Measurements from ENCODE around the gene KDM4D.
A peak's percentile ranks its signal among the peaks of the same experiment; 100 is the strongest.
"Not testable (repeated sequence)": the region's sequence is repeated elsewhere in the genome, so short reads cannot be mapped to it uniquely, and the experiment has no call there.

The KDM4D gene

DNA sequence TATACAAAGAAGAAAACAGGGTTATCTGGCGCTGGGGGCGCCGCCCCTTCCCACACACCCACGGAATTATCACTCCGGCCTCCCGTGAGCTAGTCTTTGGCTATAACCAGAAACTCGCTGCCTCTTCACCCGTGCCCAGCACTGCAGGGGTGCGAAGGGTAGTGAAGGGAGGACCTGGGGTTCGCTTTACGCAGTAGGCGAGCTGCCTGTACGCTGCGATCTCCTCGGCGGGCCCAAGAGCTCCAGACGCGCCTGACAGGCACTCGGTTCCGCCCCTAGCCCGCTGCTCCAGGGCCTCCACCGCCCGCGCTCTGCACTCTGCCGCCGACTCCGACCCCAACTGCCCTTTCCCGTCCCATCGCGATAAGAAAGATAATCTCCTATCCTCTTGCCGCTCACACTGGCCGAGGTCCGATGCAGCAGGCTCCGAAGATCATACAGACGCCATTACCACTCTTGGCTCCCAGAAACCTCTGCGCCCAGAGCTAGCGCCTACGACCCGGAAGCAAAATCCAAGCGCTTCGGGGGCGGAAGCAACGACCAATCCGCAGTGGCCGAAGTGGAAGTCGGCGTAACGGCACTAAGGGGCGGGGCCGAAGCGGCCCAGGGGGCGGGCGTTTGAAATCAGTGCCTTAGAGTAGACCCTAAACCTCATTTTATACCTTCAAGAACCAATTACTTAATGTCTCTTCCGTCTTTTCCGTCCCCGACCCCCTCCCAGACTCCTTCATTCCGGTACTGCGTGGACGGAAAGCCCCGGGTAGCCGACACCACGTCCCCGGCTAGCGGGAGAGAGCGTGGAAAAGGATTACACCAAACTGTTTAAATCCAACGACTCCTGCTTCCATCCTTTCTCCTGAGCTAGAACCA is at the start of gene KDM4D, which contains the start of gene CWC15:
Gene KDM4D, plus strand, starts transcription at position 611 of the 870 bp plus-strand sequence. CDS start 23,664 bp downstream, outside the sequence.
Gene CWC15, minus strand, starts transcription at position 458 of the 870 bp plus-strand sequence. CDS start 1,371 bp downstream, outside the sequence.
- peak; percentile 92 to 95 for DNase-seq

DNA sequence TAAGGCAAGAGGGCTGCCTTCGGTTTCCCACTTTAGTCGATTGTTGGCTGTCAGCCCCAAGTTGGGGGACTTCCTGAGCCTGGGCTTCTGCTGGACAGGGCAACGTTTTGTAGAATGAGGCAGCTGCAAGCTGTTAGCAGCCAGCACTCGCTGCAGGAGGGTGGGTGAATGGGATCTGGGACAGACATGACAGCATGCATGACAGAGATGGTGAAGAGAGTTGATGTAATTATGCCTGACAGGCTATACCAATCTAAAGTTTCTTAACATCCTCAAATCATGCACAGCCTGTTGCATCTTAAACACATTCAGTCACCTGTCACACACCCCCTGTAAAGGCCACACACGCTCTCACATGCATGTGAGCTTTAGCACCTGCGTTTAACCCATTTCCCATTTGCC is 49.3 kb upstream of the KDM4D start:
- no peak for DNase-seq

DNA sequence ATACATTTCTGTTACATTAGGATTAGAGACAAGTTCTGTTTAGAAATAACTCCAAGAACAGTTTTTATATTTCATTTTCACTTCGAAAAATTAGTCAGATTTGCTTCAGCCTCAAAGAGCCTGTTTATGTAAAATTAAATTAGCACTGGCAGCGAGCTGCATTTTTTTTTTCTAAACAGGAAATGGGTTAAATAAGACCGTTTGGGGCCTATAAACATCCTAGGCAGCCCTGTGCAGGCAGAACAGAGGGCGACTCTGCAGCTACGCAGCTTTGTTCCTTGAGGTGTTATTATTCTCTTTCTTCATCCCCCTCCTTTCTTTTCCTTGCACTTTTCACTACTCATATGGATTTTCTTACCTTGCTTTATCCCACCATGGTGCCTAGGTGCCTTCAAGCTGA is 48.9 kb upstream of the KDM4D start:
- DNase-seq: no peak

DNA sequence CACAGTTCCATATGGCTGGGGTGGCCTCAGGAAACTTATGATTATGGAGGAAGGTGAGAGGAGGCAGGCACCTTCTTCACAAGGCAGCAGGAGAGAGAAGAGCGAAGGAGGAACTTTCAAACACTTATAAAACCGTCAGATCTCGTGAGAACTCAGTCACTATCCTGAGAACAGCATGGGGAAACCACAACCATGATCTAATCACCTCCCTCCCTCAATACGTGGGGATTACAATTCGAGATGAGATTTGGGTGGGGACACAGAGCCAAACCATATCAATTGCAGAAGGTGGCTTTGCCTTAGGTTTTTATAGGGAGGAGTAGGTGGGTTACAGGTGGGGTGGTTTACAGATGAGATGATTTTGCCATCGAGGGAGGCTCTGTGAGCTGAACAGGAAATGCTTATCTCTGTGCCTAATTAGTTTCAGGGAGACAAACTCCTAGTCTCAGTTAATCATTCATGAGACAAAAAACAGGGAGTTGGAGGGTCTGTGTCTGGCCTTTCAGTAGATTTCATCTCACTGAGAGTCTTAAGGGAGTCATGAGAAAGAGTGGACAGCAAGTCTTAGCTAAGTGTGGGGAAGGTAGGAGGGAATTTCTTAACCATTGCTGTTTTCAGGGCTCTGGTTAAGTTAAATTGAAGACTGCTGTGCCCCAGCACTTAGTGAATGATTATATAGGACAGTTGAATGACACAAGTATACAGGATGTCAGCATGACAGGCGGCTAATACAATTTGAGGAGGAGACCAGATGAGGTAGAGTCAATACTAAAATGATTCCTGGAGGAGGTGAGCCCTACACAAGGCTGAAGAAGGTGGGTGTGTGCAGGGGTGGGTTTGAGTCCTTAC is 47.9 kb upstream of the KDM4D start:
- no peak for DNase-seq

DNA sequence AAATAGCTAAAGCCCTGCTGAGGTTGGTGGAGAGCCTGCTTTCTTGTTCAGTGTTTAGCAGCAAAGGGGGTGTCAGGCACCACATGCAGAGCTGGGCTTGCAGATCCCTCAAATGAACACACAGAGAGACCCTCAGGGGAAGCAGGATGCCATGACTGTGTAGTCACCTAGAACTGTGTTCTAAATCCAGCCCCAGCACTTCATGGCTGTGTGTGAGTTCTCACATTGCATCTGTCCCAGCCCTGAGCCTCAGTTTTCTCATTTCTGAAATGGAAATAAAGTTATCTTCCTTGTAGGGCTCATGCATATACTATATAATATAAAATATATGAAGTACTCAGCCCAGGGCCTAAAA is 47.3 kb upstream of the KDM4D start:
- DNase-seq: no peak

DNA sequence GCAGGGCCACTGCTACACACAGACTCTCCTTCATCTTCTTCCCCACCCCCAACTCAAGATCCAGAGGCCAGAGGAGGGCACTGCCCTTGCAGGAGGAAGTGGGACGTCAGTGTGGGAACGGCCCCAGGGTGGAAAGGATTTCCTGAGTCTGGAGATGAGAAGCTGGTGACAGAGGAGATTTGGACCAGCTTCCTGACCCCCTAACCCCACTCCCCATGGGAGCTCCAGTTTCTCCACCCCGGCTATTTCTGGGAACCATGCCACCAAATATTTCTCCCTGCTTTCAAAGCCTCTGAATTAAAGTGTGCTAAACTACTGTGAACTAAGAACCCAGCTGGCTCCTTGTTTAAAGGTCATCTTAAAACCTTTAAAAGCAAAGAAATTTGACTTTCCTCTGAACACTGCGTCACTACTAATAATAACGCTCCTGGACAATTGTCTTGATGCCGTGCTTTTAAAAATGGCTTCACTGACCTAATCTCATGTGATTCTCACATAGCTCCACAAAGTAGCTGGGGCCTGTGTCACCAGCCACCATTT is 46.7 kb upstream of the KDM4D start:
- DNase-seq: no peak

DNA sequence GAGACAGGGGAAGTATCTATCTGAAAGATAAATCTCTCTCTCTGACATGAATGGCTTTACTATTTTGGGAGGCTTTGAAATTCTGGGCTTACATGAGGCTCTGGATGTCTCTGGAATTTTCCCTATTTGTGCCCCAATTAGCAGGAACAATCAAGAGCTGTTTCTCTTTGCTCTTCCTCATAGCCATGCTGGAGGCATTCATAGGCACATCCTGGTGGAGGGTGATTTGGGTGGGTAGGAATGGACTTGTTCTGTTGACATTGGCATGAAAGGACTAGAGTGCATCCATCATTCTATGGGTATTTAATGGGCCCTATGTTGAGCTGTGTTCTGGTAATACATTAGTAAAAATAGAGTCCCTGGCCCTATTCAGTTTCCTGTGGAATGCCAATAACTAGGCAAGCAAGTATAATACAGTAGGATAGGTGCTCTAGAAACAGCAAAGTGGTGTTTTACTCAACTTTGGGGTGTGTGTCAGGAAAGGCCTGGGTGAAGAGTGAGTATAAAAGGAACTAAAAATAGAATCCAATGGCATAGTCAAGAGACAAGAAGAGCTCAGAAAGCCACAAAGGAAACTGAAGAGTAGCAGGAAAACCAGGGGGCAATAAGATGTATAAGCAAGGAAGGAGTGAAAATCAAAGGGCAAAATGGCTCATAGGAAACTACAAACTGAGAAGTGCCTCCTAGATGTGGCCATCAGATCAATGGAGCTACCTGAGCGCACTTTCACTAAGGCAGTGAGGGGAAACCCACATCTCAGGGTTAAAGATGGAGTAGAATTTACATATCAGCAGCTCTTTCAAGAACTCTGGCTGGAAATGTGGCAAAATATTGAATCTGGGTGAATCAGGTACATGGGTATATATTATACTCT is 45.2 kb upstream of the KDM4D start:
- DNase-seq: no peak

DNA sequence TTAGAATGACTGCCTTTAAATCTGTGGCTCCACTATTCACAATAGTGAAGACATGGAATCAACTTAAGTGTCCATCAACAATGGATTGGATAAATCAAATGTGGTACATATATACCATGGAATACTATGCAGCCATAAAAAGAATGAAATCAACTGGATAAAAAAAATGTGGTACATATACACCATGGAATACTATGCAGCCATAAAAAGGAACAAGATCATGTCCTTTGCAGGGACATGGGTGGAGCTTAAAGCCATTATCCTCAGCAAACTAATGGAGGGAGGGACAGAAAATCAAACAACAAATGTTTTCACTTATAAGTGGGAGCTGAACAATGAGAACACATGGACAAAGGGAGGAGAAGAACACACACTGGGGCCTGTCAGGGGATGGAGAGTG is 41.4 kb upstream of the KDM4D start:
- not testable (repeated sequence) for DNase-seq

DNA sequence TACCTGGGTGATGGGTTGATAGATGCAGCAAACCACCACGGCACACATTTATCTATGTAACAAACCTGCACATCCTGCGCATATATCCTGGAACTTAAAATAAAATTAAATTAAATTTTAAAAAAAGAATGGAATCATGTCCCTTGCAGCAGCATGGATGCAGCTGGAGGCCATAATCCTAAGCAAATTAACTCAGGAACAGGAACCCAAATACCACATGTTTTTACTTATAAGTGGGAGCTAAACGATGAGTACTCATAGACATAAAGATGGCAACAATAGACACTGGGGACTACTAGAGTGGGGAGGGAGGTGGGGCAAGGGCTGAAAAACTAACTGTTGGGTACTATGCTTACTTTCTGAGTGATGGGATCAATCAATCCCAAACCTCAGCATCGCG is 41.0 kb upstream of the KDM4D start:
- DNase-seq: no peak

DNA sequence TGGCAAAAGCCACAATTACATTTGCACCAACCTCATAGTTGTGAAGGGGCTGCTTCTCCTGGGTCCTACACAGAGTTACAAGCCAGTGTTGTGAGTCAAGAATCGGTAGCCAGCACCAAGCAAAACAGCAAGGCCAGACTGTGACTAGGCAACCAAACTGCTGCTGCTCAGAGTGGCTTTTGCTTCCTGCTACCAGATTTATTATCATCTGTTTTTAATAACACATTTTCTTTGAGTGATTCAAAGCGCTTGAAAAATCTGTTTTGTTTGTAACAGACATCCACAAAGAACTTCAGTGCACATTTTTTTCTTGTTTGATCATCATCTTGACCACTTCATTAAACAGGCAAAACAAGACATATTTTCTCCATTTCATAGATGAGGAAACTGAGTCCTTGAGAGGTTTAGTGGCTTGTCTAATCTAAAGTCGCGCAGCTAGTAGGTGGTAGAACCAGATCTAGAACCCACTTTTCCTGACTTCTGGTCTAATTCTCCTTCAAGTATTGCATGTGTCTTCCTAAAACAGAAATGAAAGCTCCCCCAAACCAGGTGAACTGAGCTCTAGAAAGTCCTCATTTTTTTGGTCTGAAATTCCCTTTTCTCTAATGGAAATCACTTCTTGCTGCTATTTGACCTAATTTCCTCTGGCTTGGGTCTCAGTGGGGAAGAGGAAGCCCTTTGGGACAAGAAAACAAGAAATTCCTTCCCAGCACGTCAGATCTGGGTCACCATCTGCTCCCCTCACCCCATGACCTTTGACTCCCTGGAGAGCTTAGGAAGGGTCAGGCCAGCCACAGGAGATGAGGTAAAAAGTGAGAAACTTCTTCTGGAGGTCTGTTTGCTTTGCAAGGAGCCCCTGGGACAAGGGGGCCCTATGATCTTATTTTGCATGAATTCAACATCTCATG is 40.0 kb upstream of the KDM4D start:
- no peak for DNase-seq

DNA sequence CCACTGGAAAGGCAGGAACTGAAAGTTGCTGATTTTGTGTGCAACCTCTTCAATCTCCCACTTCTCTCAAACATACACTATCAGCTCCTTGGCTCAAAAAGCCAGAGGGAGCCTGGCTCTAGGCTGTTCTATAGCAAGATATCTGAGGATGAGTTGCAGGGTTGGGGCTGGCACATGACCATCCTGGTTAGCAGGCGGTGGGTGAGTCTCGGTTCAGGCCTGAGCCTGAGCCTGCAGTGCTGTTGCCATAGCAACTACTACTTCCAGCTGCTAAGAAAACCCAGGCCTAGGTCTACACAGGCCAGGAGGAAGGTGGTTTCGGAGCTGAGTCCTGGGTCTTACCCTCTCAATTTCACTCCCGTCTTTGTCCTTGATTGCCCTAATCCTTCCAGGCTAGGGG is 39.1 kb upstream of the KDM4D start:
- no peak for DNase-seq

DNA sequence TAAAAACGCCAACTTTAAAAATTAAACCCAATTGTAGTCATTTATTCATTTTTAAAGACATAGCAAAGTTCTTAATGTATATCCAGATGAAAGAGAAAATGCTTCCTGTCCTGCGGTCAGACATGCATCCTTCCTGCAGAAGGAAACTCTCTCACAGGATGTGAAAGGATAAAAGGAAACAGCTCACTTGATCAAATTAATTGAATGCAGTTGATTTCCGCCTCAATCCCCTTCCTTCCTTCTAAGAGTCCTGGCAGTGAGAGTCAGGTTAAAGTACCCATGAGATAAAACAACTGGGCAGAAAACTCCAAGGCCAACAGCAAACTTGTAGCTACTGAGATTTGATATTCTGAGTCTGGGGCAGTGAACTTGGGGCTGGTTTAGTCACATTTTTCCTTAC is 38.7 kb upstream of the KDM4D start:
- no peak for DNase-seq

DNA sequence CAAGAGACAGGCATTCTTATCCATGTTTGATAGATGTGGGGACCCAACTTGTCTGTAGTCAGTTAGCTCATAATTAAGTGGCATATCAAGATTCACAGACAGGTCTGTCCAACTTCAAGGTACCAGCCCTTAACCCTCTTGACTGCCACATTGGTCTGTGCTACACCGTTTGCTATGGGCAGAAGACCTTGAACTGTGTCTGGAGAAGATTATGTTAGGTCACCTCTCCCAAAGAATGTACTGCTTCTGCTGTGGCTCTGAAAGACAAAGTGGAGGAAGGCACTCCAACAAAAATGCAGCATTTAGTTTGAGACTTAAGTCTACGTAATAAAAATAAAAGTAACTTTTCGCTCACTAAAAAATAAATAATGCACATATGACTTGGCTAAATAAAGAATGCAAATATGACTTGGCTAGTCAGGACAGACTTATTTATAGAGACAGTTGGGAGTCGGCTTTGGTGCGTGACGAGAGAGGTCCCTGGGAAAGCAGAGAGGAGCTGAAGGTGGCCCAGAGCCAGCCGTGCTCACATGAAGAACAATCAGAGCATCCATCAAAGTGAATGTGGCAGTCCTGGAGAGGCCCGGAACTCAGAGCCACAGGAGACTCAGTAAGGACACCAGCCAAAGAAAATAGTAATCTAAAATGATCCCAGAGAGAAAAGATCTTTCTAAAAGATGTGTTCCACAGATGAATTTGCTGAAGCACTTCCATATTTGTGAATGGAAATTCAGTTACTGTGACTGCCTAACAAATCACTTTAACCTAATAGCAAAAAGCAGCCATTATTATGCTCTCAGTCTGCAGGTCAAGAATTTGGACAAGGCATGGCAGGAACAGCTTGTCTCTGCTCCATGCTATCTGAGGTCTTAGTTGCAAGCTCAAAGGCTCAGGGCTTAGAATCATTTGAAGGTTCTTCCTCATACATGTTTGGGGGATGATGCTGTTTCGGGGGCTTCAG is 35.1 kb upstream of the KDM4D start:
- no peak for DNase-seq

DNA sequence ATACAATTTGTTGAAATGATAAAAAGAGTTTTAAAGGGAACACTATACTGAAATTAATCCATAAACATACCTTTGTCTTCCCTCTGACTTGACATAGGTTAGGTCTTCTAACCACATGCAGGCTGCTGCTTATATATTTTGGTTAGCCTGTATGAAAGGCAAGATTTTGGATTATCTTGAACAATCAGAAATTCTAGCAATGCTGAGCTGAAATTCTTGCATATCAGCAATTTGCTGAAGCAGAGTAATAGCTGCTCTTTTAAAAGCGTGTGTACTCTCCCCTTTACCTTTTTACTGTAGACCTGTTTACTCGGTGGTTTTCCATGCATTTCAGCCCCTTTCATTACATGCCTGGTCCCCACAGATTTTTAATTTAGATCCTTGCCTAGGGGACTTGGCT is 34.2 kb upstream of the KDM4D start:
- DNase-seq: no peak

DNA sequence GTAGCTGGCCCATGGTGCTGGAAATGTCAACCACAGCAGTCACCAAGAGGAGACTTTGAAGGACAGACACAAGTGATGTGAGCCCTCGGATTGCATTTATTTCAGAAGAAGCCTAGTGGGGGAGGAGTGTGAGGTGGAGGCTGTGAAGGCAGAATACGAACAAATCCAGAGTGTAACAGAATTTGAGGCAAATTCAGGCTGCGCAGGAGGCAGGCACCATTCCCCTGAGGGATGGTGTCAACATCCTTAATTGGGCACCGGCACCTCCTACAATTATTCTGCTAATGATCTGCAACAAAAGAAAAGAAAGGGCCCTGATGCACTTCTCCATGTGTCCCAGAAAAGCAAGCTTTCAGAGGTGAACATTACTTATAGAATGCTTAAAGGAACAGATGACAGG is 32.4 kb upstream of the KDM4D start:
- DNase-seq: no peak

DNA sequence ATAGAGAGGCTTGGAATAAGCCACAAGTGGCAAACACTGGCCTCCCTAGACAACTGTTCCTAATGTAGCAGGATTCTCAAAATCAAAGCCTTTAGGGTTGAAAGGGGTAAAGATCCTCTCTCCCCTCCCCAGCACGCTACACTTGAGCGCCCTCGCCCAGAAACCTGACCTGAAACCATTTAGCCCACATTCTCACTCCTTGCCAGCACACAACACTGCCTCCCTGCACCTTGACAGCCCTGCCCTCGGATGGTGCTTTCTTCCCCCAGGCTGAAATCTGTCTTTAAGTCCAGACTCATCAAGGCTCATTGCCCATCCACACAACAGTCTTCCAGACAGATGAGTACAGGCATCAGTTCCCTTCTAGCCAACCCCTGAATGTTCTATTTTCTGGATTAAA is 26.7 kb upstream of the KDM4D start:
- no peak for DNase-seq

DNA sequence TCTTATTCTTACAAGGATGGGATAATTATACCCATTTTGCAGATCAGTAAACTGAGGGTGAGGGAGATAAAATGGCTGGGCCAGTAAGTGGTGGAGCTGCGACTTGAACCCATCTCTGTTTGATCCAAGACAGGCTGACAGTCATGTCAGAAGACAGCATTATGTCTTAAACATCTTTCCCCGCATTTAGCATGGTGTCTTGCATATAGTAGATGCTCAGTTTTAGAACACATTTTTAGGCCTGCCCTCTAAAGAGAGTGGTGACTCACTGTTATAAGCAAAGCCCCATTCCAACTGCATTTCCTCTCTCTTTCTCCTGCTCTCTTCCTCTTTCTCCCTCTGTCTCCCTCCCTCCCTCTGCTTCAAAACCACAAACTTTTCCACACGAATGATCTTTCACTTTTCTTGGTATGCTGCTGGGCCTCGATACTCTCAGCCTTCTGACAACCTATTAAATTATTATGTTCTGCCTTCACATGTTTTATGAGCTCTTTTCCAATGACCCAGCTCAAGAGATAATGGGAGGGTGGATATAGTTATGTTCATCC is 25.4 kb upstream of the KDM4D start:
- no peak for DNase-seq

DNA sequence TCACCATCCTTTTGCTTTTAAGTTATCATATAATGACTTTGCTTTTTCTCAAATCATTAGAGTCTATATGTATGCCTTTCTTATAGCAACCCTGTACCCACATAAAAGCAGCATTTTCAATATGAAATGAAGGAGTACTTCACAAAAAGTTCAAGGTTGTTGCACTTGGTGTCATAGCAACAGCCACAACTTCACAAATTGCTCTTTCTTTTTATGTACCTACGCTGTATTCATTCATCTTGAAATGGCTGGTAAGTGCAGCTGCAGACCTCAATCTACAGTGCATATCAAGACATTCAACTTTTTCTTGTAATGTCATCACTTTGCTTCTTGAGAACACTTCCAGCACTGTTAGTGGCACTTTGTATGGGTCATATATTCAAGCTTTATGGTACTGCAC is 18.8 kb upstream of the KDM4D start:
- no peak for DNase-seq

DNA sequence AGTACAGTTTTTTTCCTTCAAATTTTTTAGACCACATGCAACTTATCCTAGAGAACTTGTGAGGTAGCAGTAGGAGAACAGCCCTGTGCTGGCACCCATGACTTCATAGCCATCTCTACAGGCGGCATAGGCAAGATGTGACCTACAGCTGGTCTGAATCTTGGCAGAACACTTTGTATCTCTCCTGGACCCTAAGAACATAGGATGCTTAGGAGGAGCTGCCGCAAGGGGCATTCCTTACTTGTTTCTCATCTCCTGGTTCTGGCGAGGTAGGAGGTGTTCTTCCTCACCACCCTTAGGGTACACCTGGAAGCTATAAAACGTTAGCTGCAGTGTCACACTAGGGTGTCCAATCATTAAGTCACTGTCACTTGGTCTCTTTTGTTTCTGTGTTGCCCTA is 16.5 kb upstream of the KDM4D start:
- DNase-seq: no peak

DNA sequence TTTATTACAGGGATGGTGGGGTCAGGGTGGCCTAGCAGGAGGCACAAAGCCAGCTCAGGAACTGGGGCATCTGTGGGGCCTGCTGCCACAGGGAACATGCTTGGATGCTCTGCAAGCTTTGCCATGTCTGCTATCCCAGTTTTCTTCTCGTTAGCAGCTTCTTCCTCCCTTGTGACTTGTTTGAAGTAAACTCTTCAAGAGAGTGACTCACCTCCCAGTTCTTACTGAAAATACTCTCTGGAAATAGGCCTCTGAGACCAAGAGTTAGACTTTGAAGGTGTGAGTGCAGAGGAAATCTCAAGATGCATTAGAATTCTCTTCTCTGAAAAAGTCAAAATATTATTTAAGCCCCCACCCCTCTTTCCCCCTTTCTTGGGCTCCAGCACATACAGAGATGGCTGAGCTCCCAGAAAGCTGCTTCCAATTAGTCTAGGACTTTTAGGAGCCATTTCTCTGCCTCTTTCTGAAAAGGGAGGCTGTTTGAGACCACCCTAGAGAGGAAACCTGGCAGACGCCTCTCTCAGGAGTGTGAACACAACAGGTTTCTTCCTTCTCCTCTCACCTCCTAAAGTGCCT is 15.3 kb upstream of the KDM4D start:
- no peak for DNase-seq

All from activated CD4-positive, alpha-beta T cell treated with anti-CD3 and anti-CD28 coated beads for 4 hours (primary cell).